GM21619 (cell line): ENCODE measurements around the gene GPS2.

Source experiments
- ATAC-seq: cut with Tn5 transposase; IDR thresholded peaks from one replicate; pipeline ENCODE4 v1.9.1; 2021; ENCODE audit not compliant: unreplicated experiment

Gene GPS2, protein sequence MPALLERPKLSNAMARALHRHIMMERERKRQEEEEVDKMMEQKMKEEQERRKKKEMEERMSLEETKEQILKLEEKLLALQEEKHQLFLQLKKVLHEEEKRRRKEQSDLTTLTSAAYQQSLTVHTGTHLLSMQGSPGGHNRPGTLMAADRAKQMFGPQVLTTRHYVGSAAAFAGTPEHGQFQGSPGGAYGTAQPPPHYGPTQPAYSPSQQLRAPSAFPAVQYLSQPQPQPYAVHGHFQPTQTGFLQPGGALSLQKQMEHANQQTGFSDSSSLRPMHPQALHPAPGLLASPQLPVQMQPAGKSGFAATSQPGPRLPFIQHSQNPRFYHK

GRCh38 chr17:7314719-7315569, at the start of gene GPS2:
Gene GPS2, minus strand, starts transcription at chr17:7315360. Its CDS starts 308 bp downstream, at chr17:7315052.
- peak; percentile 72 for ATAC-seq

DNA sequence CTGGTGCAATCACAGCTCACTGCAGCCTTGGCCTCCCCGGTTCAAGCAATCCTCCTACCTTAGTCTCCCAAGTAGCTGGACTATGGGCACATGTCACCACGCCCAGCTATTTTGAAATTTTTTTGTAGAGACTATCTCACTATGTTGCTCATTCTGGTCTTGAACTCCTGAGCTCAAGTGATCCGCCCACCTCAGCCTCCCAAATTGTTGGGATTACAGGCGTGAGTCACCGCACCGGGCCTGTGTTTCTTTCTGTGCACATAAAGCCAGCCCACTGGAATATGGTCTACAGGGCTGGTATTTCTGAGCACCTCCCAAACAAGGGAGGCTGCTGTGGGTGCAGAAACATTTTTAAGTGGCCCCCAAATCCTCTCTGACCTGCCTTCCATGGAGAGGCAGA, 48.2 kb upstream of the GPS2 start:
- no peak for ATAC-seq

DNA sequence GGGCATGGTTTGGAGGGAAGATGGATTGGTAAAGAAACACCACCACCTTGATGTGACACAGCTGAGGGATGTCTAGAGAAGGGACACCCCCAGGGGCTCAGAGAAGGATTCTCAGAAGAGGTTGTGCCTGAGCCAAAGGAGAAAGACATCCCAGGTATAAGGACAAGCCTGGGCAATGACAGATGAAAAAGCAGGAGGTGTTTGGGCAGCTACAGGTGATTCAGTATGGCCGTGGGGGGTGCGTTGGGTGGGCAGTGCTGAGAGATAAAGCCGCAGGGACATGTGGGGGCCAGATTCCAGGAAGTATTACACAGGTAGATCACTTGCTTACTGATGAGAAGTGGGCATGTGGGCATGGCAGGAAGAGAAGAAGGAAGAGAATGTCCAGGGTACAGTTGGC, 46.7 kb upstream of the GPS2 start:
- ATAC-seq, result no peak

- no peak for ATAC-seq
Measured at GRCh38 chr17:7357381-7357780, 42.2 kb upstream of the GPS2 start.

DNA sequence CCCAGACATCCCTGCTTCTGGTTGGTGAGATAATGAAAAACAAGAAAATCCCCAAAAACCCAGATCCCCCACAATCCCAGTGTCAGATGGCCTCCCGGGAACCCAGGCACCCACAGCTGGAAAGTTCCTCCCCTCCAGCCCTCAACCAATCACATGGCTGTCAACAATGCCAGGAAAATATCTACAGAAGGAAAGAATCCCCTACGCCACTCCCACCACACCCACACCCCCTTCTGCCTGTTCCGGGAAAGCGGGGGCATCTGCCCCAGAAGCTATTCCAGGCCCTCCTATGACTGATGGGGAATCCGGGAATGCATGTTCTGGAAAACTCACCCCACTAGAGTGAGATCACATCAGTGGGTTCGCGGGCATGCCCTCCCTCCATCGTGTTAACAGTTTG, 41.6 kb upstream of the GPS2 start:
- no peak for ATAC-seq

- ATAC-seq, result no peak
Measured at GRCh38 chr17:7356072-7356549, 41.0 kb upstream of the GPS2 start.

- no peak for ATAC-seq
Measured at GRCh38 chr17:7355573-7355972, 40.4 kb upstream of the GPS2 start.

DNA sequence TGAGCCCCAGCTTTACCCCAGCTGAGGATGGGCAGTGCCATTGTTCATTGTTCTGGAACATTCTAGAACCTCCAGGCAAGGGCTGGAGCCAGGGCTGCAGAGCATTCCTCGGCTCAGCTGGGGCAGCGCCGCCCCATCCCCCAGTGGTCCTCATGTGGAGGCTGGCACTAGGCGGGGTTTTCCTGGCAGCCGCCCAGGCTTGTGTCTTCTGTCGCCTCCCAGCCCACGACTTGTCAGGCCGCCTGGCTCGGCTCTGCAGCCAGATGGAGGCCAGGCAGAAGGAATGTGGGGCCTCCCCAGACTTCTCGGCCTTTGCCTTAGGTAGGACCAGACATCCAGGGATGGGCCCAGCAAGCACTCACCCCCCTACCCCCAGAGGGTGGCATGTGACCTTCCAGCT, 39.9 kb upstream of the GPS2 start, which contains the start of gene TMEM95:
Gene TMEM95 (plus strand): TSS at position 104 of the 400 bp plus-strand sequence. CDS start 49 bp downstream, at position 153.
- no peak for ATAC-seq

GRCh38 chr17:7354262-7354843, 39.2 kb upstream of the GPS2 start:
- no peak for ATAC-seq

- ATAC-seq, result no peak
Measured at GRCh38 chr17:7352910-7353635, 37.9 kb upstream of the GPS2 start.

DNA sequence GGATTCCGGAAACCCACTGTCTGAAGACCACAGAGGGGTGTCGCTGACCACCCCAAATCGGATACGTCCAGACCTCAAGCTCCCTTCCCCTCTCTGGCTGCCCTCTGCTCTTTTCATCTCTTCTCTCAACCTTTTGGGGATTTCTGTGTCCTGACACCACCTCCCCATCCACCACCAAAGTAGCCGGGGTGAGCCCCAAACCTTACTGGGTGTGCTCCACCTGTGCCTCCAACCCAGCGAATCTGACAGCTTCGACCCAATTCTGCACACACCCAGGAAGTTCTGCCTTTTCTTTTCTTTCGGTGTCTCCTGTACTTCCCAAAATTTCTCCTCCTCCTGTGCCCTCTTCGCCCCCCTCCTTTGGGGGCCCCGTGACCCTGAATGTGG, 37.3 kb upstream of the GPS2 start:
- no peak for ATAC-seq

- peak; percentile 60 for ATAC-seq
Measured at GRCh38 chr17:7351665-7352502, 36.7 kb upstream of the GPS2 start, which contains the start of gene KCTD11. Gene KCTD11, plus strand, starts transcription at chr17:7352162.

DNA sequence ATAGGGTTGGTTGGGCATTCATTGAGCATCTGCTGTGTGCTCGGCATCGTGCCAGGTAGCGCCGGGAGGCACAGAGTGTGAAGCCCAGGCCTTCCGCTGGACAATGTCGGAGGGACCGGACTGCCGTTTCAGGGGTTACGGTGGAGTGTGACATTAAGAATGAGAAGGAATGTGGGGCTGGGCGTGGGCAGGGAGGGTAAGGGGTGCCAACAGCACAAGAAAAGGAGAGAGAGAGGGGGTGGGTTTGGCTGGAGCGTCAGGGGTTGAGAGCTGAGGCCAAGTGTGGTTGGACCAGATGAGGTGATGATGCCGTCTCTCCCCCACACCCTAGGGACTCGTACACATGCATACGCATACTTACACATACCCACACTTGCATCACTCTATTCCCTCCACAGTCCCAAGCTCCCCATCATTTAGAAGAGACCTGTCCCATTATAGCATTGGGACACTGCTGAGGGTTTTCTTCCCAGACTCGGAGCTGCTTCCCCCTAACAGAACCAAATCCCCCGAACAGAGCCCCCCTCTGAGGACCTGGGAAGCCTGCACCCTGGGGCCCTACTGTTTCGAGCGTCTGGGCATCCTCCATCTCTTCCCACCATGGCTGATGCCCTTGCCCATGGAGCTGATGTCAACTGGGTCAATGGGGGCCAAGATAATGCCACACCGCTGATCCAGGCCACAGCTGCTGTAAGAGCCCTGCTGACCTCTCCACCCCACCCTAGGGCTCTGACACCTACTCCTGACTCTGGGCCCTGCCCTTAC, 33.5 kb upstream of the GPS2 start:
- ATAC-seq, result no peak

GRCh38 chr17:7347630-7348477, 32.7 kb upstream of the GPS2 start:
- no peak for ATAC-seq

DNA sequence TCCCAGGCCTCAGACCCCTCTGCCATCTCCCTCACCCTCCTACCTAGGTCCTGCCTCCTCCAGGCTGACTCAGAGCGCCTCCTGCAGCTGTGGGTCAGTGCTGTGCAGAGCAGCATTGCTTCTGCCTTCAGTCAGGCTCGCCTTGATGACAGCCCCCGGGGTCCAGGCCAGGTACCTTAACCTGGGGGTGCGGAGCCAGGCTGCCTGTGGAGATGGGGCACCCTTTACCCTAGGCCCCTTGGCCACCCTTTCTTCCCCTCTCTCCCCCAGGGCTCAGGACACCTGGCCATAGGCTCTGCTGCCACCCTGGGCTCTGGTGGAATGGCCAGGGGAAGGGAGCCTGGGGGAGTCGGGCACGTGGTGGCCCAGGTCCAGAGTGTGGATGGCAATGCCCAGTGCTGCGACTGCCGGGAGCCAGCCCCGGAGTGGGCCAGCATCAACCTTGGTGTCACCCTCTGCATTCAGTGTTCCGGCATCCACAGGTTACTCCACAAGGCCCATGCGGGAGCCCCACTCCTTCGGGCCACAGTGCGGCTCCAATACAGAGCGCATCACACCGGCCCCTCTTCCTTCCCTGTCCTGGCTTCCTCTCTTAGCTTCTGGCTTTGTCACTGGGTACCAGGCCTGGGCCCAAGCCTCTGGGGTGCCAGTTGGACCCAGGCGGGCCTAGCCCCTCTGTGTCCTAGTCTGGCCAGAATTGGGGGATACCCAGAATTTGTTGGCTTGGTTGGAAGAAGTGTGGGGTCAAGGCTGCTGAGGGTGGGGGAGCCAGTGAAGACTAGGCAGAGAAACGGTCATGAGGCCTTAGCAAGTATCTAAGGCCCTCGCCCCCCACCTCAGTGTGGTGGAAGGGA, 31.8 kb upstream of the GPS2 start:
- no peak for ATAC-seq

- ATAC-seq, result no peak
Measured at GRCh38 chr17:7343250-7343649, 28.1 kb upstream of the GPS2 start.

GRCh38 chr17:7341842-7342241, 26.7 kb upstream of the GPS2 start:
- ATAC-seq, result no peak
